Stimulated activated CD4-positive, alpha-beta T cell treated with anti-CD3 and anti-CD28 coated beads, TNF-alpha, amount 100 ng/mL, for 1 hour (primary cell): ENCODE data around the gene IKBKE.

Experiments
- DNase-seq, 3 donors: peaks; one replicate each; pipeline ENCODE4 v3.0.0-alpha.2; 2020; ENCODE audit warnings: low read depth in 3 of 3, low spot score in 1 of 3

The IKBKE gene

DNA sequence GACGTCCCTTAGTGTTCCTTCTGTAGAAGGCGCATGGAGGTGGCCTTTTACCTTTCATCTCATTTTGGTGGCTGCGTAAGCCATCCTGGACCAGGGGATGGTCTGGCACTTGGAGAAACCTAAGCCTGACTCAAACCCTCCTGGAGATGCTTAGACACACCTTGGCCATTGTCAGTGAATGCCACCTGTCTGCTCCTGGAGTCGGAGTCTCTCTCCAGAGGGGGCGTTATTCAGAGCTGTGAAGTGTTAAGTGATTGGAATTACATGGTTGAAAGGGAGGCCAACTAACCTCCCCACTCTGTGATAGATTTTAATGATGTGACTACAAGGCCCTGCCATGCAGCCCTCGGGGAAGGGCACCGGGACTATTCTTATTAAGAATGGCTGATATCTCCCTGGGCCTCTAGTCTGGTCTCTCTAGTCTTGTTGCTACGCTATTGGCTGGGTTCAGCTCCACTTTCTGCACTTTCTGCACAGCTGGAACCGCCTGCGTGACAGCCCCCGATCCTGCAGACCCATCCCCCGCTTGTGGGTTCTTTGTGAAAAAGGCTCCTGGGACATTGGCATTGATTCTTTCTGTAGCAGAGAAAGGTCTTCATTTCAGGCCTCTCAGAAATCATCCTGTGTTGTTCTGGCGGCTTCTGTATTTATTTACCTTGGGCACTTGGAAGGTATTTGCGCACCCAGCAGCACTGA, 41.2 kb downstream of the IKBKE start:
- no peak for DNase-seq

DNA sequence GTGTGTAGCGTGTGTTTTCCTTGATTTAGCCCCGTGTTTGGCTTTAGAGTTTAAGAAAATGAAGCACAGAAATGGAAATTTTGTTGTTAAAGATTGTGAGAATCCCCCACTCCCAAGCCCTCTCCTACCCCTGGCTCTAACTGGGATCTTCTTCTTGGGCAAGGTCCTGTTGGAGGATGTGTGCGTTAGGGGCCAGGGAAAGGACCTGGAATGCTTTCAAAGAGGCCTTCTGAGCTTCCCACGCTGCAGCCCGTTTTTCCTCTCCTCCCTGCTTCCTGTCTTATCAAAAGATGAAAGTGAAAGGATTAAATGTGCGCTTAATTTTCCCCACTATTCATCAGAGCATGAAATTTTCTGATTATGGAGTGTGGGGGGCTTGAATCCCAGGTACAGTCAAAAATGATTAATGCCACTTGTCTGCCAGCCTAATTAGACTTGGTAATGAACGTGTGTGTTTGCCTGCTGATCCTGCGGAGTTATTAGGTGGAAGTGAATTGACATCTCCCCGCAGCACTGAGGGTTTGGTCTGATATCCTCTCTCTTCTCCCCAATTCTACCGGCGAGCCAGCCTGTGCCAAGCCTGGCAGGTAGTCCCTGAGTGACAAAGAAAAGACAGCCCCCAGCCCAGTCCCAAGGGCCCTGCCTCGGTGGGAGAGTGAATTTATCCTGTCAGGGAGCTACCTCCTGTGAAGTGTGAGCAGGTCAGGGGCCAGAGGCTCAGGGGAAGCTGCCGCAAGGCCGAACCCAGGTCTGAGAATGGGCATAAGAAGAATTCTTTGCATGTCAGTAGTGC, 42.0 kb downstream of the IKBKE start:
- DNase-seq: no peak

DNA sequence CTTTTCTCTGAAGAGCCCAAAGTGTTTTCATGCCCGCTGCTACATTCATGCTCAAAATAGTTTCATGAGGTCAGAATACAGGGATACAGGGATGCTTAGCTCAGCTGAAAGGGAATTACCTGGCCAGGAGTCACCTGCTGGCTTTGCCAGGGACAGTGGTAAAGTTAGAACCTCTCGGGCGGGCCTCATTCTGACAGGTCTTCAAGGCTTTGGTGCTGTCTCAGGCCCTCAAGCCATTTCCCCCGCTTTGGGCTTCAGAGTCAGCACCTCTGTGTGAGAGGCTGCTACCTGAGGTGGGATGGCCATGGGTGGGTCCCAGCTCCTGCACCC, 42.5 kb downstream of the IKBKE start:
- DNase-seq: no peak

DNA sequence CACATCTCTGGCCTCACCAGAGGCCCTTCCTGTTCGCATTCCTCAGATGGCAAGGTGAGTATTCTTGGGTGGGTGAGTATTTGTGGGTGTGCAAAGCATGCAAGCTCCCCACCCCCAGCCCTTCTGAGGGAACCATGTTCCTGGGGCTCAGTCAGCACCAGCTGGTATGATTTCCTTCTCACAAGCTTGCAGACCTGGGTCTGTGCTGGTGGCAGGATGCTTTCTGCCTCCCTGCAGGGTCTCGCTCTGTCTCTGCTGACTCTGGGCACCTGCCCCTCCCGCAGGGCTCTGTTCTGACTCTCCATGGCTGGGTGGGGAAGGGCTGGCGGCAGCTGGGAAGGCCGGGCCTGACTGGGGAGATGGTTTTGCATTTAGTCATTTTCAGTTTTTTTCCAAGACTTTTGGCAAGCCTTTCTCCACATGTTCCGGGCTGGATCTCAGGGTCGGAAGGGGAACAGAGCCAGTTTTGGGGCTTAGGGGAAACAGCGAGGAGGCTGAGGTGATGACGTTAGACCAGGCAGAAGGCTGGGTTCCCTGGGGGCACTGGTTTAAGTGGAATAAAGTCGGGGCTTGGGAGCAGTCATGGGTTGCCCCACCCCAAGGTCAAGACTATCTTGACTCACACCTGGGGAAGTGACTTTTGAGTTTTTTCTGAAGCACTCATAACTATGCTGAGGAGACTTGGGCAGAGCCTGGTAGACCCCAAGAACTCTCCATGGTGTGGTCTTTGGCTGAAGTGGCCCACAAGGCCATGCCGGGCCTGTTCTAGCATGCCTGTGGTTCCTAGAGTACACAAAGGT, 43.2 kb downstream of the IKBKE start:
- no peak for DNase-seq

DNA sequence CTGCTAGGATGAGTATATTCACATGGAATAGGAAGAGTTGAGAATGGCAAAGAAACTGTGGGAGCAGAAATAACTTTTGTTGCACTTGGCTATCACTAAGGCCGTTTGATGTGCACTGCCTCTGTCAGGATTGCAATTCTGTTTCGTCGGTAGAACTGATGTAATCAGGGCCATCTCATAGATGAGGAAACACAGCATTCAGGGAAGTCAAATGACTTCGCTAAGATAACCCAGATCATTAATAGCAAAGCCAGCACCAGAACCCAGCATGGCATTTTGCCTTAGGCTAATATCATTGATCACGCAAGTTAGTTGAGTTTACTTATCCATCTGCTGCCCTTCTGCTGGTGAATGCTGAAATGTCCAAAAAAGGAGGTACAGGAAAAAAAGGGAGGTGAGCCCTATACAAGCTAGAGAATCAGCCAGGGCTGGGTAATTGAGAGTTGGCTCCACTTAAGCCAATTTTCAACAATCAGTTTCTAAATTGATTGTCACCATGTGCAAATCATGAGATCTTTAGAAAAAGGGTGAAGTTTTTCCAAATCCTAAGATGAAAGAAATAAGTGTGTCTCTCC, 44.6 kb downstream of the IKBKE start:
- no peak for DNase-seq

DNA sequence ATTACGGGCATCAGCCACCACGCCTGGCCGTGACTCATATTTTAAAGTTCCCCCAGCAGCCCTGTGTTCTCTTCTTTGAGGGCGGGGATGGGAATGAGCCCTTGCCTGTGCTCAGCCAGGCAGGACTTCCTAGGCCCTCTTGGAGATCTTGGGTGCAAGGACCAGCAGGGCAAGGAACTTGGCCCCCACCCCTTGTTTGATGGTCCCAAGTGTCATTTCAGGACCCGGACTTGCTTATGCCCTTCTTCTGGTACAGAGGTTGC, 46.4 kb downstream of the IKBKE start:
- no peak for DNase-seq

DNA sequence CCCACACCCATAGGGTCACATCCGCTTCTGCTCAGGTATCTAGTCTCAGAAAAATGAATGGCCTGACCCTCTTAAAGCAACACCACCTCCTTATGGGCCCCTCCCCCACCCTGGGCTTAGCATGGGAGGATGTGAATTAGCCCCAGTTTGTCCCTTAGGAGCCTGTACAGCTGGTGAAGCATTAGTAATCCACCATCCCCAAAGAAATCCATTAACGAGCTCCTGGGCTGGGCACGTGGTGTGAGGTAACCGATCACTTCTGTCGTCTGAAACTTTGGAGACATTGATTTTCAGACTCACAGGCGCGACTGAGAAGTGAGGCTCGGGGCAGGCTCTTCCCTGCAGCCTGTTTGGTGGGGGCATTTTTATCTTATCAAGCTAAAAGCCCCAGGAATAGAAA, 47.5 kb downstream of the IKBKE start:
- no peak for DNase-seq

DNA sequence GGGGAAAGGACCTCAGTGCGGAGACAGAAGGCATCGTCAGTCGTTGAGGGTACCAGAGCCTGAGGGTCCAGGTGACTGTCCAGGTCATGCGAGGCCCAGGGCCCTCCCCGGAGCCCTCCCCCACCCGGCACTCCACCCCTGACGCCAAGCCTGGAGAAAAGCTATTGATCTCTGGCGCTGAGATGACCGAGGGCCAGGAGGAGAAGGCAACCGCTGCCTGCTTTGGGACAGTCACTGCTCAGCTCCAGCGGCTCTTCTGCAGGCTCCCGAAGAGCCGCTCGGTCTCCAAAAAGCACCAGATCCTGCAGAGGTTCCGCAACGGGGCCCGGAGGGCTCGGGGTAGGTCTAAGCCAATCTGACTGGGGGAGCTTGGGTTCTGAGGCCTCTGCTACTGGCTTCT, 47.9 kb downstream of the IKBKE start:
- no peak for DNase-seq

DNA sequence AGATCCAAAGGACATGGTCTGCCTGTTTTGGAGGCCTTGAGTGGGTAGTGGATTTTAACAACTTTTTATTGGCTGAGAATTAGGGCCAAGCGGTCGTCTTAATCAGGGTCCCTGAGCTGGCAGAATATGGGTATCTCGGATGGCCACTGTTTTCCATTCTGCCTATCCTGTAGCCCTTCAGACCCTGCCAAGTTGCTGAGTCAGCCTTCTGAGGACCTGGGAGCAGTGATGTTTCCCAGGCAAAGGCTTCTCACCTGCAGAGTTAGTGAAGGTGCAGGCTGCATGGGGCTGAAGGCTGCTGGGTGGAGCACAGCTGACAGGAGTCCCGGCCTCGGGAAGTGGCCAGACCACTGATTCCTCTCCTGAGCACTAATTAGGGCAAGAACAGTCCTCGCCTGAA, 48.5 kb downstream of the IKBKE start:
- DNase-seq: no peak

DNA sequence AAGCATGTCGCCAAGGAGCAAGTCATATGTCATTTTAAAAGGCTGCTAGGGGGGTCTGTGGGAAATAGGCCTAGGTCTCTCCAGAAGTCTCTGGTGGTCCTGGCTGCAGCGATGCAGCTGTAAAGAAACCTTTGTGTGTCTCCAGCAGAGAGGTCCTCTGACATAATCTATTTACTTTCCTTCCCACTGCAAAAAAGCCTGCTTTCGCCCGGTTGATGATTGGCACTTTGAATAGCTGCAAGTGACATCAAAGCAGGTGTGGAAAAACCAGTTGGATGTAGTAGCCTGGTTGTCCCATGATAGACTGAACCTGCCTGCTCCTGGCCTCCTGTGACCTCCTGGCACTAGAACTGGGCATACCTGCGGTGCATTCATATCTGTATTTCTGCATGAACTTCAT, 50.9 kb downstream of the IKBKE start:
- DNase-seq: no peak

DNA sequence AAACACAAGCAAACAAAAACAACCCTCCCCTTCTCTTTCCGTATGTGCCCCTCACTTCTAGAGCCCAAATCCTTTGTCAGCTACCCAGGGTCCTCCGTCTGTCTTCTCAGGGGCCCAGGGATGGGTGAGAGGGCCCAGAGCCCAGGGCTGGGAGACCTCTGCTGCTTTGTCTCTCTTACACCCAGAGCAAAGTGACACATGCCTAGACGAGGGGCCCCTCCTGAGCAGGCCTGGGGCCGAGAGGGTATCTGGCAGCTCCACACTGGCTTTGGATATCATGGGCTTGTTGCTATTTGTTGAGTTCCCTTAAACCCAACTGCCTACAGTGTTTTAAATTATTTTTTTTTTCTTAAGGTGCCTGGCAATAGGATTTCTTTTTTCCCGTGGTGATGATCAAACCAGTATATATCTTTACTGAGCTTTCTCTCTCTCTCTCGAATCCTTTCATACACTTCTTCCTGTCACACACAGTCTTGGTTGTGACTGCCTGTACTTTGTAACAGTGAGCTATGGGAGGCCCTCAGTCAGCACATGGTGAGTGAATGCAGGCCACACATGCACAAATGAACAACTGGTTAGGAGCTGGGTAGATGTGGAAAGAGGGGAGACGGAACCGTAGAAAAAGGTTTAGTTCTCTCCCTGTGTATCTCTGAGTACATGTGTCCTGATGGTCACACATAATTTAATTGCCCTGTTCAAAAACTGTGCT, 51.6 kb downstream of the IKBKE start:
- no peak for DNase-seq

DNA sequence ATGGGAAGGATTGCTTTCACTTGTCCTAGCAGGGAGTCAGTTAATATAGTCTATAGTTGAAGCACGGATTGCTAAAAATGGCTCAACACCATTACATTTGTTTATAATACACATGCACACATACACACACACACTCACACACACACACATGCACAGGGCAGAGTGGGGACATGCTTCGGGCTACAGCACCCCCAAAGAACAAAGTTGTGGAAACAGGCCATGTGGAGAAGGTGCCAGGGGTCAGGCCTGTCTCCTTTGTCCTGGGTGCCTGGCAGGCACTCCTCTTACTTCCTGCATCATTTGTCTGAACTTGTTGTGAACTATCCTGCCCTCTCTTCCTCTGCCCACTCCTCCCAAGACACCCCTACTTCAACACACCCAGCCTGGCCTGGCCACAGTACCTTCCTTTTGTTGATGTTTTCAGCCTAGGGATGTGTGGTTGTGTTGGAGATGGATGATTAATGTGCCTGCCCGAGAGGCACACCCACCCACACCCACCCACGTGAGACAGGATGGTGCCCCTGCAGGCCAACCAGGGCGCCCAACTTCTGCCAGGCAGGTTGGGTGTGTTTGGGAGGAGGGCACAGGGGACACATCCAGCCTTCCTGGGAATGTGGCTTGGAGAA, 54.6 kb downstream of the IKBKE start:
- DNase-seq: no peak

DNA sequence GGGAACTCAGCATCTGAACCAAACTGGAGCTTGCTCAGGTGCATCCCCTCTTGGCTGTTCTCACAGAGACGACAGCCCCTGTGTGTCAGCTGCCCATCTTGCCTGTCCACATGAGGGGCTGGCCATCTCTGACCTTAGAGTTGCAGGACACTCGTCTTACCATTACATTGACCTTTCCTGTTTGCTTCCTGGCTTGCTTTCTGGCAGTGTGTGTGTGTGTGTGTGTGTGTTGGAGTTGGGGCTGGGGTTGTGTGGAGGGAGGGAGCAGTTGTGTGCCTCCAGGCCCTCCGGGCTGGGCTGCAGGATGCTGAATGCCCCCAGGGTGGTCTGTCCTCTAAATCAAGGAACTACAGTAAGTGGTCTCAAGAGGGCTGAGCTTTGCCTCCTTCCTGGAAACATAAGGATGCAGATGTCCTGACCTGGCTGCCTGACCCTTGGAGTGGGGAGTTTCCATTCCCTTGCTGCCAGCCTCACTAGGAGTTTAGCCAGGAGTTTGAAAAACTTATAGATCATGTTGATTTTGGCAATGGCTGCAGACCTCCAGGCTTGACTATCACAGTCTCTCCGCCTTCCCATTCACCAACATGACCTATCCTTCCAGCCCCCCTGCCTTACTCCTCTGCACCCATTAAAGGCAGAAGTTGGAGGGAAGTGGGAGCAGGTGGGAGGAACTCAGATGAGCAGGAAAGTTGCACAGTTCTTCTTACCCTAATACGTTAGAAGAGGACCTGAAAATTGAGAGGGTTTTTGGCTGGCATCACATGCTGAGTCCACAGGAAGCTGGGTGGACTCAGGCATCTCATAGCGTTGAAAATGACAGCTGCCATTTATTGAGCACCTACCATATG, 56.0 kb downstream of the IKBKE start:
- DNase-seq: no peak

DNA sequence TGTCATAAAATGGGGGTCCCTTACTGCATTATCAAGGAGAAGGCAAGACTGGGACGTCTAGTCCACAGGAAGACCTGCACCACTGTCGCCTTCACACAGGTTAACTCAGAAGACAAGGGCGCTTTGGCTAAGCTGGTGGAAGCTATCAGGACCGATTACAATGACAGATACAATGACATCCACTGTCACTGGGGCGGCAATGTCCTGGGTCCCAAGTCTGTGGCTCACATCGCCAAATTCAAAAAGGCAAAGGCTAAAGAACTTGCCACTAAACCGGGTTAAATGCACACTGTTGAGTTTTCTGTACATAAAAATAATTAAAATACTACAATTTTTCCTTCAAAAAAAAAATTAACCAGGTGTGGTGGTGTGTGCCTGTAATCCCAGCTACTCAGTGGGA, 59.1 kb downstream of the IKBKE start:
- no peak for DNase-seq

DNA sequence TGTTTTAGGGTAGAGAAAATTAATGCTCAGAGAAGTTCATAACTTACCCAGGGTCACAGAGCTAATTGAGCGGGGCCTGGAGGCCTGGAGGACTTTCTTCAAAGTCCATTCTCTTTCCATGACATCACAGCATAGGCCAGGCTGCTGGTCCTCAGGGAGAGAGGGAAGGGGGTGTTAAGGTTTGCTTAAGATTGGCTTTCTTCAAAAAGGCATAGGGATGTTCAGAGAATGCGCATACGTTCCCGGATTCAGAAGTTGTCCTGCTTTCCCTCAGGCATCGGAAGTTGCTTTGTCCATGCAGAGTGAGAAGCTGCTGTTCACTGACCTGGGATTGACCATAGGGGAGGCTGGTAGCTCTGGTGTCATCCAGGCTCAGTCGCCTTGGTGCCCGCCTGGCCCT, 62.1 kb downstream of the IKBKE start:
- DNase-seq: no peak

DNA sequence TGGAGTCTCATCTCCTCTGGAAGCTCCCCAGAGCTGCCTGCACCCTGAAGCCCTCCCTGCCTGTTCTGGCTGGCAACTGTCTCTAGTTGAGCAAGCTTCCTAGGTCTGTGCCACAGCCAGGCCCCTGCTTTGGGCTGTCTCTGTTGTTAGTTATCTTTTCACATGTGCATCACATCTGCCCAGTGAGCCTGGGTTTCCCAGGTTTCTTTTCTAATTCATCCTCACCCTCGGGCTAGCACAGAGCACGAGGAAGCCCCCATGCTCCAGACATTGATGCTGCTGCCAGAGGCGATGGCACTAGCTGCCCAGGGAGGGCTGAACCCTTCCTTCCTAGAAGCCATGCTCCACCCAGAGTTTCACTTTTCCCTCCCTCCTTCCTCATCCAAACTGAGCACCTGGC, 64.3 kb downstream of the IKBKE start:
- no peak for DNase-seq

DNA sequence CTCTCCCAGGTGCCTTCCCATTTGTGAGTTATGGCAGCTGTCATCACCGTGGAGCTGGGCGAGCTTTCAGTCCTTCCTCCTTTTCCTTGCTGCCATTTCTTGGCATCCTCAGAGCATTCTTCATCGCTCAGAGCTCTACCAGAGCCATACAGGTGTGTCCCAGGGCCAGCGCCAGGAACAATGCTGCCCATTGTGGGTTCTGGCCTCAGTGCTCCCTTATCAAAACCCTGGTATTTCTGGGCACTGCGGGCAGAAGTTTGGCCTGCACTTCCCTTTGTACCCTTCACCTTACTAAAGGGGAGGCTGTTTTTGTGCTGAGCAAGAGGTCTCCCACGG, 65.5 kb downstream of the IKBKE start:
- no peak for DNase-seq

DNA sequence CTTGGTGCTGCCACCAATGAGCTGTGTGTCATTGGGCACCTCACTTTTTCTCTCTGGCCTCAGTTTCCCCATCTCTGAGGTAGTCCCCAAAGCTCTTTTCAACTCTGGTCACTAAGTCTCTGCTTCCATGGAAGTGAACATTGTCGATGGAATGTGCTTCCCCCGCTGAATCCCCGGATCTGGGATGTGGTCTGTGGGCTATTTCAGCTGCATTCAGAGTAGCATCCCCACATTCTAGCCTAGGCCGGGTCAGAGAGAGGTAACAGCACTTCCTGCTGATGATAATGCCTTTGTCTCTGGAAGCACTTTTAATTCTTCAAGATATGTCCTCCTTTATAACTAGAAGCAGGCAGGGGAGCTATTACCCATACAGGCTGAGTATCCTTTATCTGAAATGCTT, 66.9 kb downstream of the IKBKE start:
- no peak for DNase-seq

DNA sequence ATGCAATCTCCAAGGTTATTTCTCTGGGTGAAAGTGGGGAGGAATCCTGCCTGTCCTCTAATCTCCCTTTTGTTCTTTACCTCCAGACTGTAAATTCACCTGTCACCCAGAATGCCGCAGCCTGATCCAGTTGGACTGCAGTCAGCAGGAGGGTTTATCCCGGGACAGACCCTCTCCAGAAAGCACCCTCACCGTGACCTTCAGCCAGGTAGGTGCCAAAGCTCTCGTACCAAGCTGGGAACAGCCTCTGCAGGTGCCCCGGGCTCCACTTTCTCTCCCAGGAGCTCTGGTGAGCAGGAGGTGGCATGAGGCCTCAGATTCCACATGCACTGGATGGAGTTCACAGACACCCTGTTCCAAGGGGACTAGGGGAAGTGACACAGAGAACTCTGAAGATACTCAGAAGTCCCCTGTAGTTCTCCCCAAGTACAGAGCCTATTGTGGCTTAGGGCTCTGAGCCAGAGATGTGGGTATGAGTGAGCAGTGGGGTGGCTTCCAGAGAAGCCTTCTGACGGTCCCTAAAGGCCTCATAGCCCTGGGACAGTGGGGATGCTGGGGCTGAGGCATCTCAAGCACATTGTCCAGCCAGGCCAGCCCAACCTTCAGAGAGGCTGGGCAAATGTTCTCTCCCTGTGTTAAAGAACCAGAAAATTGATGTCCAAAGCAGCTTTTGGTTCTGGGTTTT, 68.0 kb downstream of the IKBKE start:
- no peak for DNase-seq
